Measurements from ENCODE around the gene MAP3K20. TPM values are rescaled to one million over a fixed set of nuclear protein-coding genes. Genes with fewer than 3 reads are reported as not detected.

MAP3K20 gene
- polyA plus RNA-seq, 1 of the 3 experiments (the other 2 are of a cell fraction), result 8.5 TPM

- Histone ChIP-seq H2AFZ (ENCODE audit: low read depth) (no peak overlapping the region), H3K27me3 (ENCODE audit: insufficient read depth) (no peaks in the 10 kb centered on the region), H3K27ac (ENCODE audit: low read depth in 2 of 2, low read length in 1 of 2) (no peak overlapping the region), H3K79me2 (ENCODE audit: insufficient read depth) (no peaks in the 10 kb centered on the region), H3K36me3 (replicated peaks in 1 of 2; ENCODE audit: control insufficient read depth in 1 of 2, insufficient read depth in 2 of 2, low read length in 1 of 2) (no peaks in the 10 kb centered on the region), H3K4me3 (ENCODE audit: low read depth in 2 of 2, low read length in 1 of 2) (no peak overlapping the region), H3K9me2 (no peaks in the 10 kb centered on the region), H3K9ac (no peak overlapping the region), H3F3A (replicated peaks; ENCODE audit: insufficient read depth) (no peaks in the 10 kb centered on the region), H3K4me1 (ENCODE audit: control insufficient read depth in 1 of 2, insufficient read depth in 2 of 2, low read depth in 1 of 2, low read length in 1 of 2) (no peaks in the 10 kb centered on the region), H3K9me3 (no peaks in the 10 kb centered on the region), H4K20me1 (ENCODE audit: insufficient read depth) (no peaks in the 10 kb centered on the region), H3K4me2 (no peak overlapping the region)
- no peak for DNase-seq
- no peak for TF ChIP-seq TEAD4 (IDR thresholded peaks at IDR 0.05; ENCODE audit: borderline replicate concordance, insufficient read depth)
- POLR2A ChIA-PET, result no interaction called here
- CTCF ChIA-PET, result interaction anchor here (1.8 kb wide), 1 partner anchor 13 kb away, joined by 5 read pairs; no protein-coding TSS in a partner anchor
Observed at GRCh38 chr2:173040729-173041128, 34.9 kb upstream of the MAP3K20 start.

- WGBS (ENCODE audit: low lambda C conversion rate), result 90% methylated on average over 6 of the region's 8 CpGs
- Histone ChIP-seq H2AFZ (ENCODE audit: low read depth) (no peak overlapping the region), H3F3A (replicated peaks; ENCODE audit: insufficient read depth) (peaks cover 3% of the 10 kb centered on the region), H3K79me2 (ENCODE audit: insufficient read depth) (no peaks in the 10 kb centered on the region), H3K9me2 (no peaks in the 10 kb centered on the region), H4K20me1 (ENCODE audit: insufficient read depth) (no peaks in the 10 kb centered on the region), H3K27ac (ENCODE audit: low read depth in 2 of 2, low read length in 1 of 2) (no peak overlapping the region), H3K36me3 (replicated peaks in 1 of 2; ENCODE audit: control insufficient read depth in 1 of 2, insufficient read depth in 2 of 2, low read length in 1 of 2) (no peaks in the 10 kb centered on the region), H3K4me1 (ENCODE audit: control insufficient read depth in 1 of 2, insufficient read depth in 2 of 2, low read depth in 1 of 2, low read length in 1 of 2) (0 out of 4 replicates have a peak, but pooled peaks cover 0 to 11% of the 10 kb centered on the region in 2 experiments), H3K4me2 (no peak overlapping the region), H3K4me3 (ENCODE audit: low read depth in 2 of 2, low read length in 1 of 2) (no peak overlapping the region), H3K27me3 (ENCODE audit: insufficient read depth) (no peaks in the 10 kb centered on the region), H3K9me3 (no peaks in the 10 kb centered on the region), H3K9ac (no peak overlapping the region)
- no peak for DNase-seq
- CTCF ChIA-PET, result interaction anchor here (1.0 to 2.3 kb wide), 3 partner anchors 21 to 167 kb away, joined by 3 to 5 read pairs (median 5); no protein-coding TSS in a partner anchor
- POLR2A ChIA-PET, result no interaction called here
- TF ChIP-seq GABPA (IDR thresholded peaks at IDR 0.05; ENCODE audit: low read depth), result no peak
- TF ChIP-seq SMC3 (IDR thresholded peaks at IDR 0.05; ENCODE audit: low read depth, low read length), result no peak
- TF ChIP-seq MEF2A (IDR thresholded peaks at IDR 0.05; ENCODE audit: borderline replicate concordance, low read depth), result no peak
- TF ChIP-seq PBX3 (IDR thresholded peaks at IDR 0.05), result no peak
- no peak for TF ChIP-seq CTCF (IDR thresholded peaks at IDR 0.05)
- no peak for TF ChIP-seq FOXJ3 (CRISPR knock-in tag; IDR thresholded peaks at IDR 0.05)
Observed at GRCh38 chr2:173043476-173043875, 32.2 kb upstream of the MAP3K20 start.

DNA sequence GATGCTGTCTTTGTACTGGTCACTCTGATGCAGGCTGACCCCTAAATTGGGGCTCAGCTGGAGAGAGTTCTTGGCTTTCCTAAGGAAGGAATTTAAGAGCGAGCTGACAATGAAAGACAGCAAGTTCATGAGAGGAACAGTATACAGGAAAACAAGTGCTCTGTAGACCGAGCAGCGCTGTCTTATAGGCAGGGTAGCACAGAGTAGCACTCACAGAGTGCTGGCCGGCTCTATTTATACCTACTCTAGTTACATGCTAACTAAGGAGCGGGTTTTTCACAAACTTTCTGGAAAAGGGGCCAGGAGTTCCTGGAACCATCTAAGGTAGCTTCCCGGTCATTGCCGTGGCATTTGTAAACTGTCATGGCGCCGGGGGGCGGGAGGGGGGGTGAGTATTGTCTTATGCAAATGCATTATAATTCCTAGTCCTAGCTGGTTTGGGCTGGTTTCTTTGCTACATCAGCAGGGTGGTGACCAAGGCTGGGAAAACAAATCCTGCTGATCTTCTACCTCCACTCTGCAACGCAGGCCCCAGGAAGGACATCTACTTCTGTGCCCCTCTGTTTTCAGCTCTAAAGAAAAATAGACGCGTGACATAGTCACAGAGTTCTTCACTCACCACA is 31.6 kb upstream of the MAP3K20 start:
- WGBS (ENCODE audit: low lambda C conversion rate), result 99% methylated on average over 13 of the region's 13 CpGs
- H4K20me1 ChIP-seq (ENCODE audit: insufficient read depth), result no peaks in the 10 kb centered on the region
- 0 out of 4 replicates have a peak, but pooled peaks cover 0 to 13% of the 10 kb centered on the region in 2 experiments for H3K4me1 ChIP-seq (ENCODE audit: control insufficient read depth in 1 of 2, insufficient read depth in 2 of 2, low read depth in 1 of 2, low read length in 1 of 2)
- no peak overlapping the region for H3K4me3 ChIP-seq (ENCODE audit: low read depth in 2 of 2, low read length in 1 of 2)
- POLR2A ChIA-PET, result no interaction called here
- H3K27me3 ChIP-seq (ENCODE audit: insufficient read depth), result no peaks in the 10 kb centered on the region
- no peaks in the 10 kb centered on the region for H3K79me2 ChIP-seq (ENCODE audit: insufficient read depth)
- H3K9me3 ChIP-seq, result no peaks in the 10 kb centered on the region
- CTCF ChIA-PET, result interaction anchor here (1.0 to 2.3 kb wide), 7 partner anchors 14 to 405 kb away, joined by 3 to 6 read pairs (median 5); no protein-coding TSS in a partner anchor
- H3K27ac ChIP-seq (ENCODE audit: low read depth in 2 of 2, low read length in 1 of 2), result no peak overlapping the region
- H3K36me3 ChIP-seq (replicated peaks in 1 of 2; ENCODE audit: control insufficient read depth in 1 of 2, insufficient read depth in 2 of 2, low read length in 1 of 2), result no peaks in the 10 kb centered on the region
- no peak overlapping the region for H2AFZ ChIP-seq (ENCODE audit: low read depth)
- no peak overlapping the region for H3K9ac ChIP-seq
- no peaks in the 10 kb centered on the region for H3K9me2 ChIP-seq
- H3K4me2 ChIP-seq, result no peak overlapping the region
- H3F3A ChIP-seq (replicated peaks; ENCODE audit: insufficient read depth), result peaks cover 8% of the 10 kb centered on the region
- DNase-seq, result no peak
- no peak for TF ChIP-seq TAF1 (IDR thresholded peaks at IDR 0.05; ENCODE audit: borderline replicate concordance, low read depth, low read length)

Measured in SK-N-SH (cell line).